HG02852 (cell line): ENCODE measurements around the gene RILPL2.
A peak's percentile ranks its signal among the peaks of the same experiment; 100 is the strongest.
"Not testable (repeated sequence)": the region's sequence is repeated elsewhere in the genome, so short reads cannot be mapped to it uniquely, and the experiment has no call there.

Source experiments
- ATAC-seq: cut with Tn5 transposase; IDR thresholded peaks from one replicate; pipeline ENCODE4 v1.9.1; 2021; ENCODE audit warnings: mild to moderate bottlenecking, moderate library complexity; ENCODE audit not compliant: unreplicated experiment

The RILPL2 gene, protein sequence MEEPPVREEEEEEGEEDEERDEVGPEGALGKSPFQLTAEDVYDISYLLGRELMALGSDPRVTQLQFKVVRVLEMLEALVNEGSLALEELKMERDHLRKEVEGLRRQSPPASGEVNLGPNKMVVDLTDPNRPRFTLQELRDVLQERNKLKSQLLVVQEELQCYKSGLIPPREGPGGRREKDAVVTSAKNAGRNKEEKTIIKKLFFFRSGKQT

DNA sequence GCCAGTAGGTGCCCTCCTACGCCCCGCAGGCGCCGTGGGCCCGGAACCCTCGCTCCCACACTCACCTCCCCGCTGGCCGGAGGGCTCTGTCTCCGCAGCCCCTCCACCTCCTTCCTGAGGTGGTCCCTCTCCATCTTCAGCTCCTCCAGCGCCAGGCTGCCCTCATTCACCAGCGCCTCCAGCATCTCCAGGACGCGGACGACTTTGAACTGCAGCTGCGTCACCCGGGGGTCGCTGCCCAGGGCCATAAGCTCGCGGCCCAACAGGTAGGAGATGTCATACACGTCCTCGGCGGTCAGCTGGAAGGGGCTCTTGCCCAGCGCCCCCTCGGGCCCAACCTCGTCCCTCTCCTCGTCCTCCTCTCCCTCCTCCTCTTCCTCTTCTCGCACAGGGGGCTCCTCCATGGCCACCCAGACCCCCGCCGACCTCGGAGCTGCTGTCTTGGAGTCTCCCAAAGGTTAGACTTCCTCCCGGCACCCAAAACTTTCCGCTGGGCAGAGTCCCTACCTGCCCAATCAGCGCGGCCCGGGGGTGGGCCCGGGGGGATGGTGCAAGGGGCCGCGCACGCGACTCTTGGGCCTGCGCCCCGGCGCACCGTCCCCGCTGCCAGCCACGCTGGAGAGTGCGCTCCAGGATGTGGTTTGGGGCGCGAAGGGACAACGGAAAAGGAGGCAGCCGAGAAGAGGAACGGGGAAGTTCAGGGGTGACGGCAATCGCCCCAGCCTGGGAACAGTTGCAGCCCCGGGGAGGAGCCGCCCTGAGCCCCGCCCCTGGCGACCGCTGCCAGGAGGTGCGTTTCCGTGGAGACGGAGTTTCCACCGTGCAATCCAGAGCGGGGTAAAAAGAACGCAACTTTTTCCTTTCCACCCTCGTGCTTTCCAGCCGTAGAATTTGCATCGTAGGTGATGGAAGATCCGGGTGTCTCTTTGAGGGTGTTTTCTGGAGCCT lies at the start of gene RILPL2:
Gene RILPL2 (minus strand): TSS at position 668 of the 948 bp plus-strand sequence. CDS start 264 bp downstream, at position 404.
- ATAC-seq: peak; percentile 69

DNA sequence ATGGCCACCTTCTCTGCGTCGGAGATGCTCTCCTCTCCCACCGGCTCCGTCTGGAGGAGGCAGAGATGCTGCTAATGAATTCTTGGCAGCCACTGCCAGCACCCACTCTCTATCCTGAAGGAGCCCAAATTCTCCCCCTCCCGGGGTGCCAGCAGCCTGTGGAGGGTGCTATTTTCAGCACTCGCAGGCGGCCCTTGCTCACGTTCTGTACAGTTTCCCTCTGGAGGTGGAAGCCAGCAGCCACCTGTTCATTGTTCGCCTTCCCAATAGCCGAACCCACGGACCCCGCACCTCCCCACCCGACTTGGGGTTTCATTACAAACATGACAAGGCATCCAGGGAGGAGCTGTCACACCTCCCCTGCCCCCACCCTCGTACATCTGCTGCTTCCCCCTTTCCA lies 49.3 kb upstream of the RILPL2 start:
- no peak for ATAC-seq

DNA sequence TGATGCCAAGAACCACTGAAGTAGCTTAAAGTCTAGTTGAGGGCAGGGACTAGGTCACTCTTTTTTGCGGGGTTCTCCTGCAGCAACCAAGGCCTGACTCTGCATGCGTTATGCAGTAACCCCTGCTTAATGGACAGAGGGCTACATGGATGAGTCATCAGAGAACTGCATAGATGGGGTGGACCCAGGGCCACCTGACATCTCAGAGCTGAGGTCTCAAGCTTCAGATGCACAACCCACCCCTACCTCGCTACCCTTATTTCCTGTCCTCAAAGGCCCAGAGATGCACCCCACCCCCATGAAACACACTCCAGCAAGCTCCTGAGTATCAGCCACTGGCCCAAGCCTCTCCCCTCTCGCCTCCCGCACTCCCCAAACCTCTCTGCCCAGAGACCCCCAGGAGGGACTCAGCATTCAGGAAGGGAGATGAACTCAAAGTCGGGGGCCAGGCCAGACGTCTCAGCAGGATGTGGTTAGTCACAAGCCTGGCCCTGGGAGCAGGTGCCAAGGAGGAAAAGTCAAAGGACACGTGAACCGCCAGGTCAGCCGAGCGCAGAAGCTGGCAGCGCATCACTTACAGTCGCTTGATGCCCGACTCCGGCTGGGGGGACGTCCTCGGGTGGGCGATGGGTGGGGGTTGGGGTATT lies 47.2 kb upstream of the RILPL2 start:
- no peak for ATAC-seq

DNA sequence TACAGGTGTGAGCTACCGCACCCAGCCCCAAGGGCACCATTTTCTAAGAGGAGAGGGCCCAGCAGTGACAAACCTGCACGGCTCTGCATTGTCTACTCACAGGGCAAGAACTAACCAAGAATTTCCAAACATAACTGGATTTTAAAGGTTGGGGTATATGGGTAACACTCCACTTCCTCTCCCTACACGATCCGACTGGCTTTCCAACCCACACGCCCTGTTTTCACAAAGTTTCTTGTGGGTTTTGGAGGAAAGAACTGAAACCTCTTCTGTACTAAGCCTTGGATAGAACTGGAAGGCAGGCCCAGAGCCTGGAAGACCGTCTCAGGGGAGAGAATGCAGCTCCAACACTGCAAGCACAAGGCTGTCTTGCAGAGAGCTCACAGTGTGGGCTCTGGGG lies 46.4 kb upstream of the RILPL2 start:
- no peak for ATAC-seq

DNA sequence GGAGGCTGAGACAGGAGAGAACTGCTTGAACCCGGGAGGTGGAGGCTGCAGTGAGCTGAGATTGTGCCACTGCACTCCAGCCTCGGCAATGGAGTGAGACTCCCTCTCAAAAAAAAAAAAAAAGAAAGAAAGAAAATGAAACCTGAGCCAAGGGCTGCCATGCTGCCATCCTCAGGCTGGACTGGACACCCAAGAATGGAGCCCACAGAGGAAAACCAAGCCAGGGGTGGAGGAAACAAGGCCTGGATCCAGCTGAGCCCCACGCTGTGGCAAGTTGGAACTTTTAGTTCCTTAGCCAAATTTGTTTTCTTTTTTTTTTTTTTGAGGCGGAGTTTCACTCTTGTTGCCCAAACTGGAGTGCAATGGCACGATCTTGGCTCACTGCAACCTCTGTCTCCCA lies 44.8 kb upstream of the RILPL2 start:
- ATAC-seq: not testable (repeated sequence)

DNA sequence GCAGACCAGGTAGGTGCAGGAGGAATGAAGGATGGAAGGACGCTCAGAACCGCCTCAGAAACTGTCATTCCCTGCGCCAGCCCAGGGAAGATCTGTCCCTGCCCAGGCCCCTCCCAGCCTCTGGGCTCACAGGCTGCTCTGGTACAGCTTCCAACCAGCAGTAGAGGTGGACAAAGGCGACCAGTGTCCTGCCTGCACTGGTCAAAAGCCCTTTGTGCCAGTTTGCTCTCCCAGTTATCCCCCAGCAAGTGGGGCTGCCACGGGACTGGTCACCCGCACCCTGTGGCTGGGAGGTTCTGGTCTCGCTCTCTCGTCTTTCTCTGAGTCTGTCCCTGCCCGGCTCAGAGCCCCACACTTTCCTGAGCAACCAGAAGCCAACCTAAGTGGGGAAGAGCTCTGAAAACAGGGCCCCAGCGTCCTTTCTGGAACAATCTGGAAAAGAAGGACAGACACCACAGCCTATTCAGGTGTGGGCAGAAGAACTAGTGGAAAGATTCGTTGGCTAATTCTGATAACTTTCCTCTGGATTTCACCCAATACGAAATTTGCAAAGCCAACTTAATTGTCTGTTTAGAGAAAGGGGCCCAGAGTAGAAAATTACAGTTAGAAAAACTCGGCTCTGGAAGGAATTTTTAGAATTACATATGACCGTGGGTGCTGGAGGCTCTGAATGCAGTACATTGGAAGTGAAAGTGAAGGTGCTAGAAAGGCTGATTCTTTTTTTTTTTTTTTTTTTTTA lies 43.1 kb upstream of the RILPL2 start:
- ATAC-seq: no peak

DNA sequence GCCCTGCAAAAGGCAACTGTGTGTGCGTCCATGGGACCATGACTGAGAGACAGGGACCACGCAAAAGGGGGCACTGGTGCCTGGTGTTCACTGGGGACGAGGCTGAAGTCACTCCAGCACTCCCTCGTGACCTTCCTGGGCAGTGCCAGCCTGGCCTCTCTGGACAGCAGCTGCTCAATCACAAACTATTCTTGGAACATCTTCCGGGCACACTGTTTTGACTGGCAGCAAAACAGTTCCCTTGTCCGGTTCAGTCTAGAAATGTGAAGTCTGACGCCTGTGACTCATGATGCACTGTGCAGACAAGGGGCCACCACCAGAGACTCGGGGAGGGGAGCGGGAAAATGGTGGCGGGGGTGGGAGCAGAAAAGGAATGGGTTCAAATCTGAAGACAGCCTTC lies 42.3 kb upstream of the RILPL2 start:
- ATAC-seq: no peak

DNA sequence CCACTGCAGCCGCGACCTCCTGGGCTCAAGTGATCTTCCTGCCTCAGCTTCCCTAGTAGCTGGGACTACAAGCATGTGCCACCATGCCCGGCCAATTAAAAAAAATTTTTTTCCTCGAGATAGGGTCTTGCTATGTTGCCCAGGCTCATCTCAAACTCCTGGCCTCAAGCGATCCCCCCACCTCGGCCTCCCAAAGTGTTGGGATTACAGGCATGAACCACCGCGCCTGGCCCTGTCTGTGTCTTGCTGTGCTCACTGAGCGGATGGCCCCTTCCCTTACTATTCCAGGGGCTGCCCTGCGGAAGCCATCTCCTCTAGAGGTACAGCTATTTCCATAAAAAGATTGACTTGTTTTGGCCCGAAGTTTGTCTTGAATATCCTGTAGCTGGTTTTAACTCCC lies 41.6 kb upstream of the RILPL2 start:
- no peak for ATAC-seq

DNA sequence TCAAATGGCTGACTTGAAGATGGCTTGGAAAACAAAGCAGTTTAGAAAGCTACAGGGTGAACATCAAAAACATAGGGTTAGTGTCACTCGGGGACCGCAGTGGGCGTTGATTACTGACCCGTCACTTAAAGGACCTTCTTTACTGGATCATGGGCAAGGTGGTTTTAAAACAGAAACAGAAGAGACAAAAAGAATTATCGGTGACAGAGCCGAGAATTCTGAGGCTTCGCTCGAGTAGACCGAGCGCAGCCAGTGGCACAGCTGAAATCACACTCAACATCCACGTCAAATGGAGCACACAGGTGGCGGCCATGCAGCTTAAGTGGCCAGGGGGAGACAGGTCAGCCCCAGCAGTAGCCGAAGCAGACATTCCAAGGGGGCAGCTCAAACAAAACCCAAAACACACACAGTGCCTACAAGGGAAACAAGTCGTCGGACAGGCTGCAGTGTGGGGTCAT lies 38.8 kb upstream of the RILPL2 start:
- ATAC-seq: no peak

DNA sequence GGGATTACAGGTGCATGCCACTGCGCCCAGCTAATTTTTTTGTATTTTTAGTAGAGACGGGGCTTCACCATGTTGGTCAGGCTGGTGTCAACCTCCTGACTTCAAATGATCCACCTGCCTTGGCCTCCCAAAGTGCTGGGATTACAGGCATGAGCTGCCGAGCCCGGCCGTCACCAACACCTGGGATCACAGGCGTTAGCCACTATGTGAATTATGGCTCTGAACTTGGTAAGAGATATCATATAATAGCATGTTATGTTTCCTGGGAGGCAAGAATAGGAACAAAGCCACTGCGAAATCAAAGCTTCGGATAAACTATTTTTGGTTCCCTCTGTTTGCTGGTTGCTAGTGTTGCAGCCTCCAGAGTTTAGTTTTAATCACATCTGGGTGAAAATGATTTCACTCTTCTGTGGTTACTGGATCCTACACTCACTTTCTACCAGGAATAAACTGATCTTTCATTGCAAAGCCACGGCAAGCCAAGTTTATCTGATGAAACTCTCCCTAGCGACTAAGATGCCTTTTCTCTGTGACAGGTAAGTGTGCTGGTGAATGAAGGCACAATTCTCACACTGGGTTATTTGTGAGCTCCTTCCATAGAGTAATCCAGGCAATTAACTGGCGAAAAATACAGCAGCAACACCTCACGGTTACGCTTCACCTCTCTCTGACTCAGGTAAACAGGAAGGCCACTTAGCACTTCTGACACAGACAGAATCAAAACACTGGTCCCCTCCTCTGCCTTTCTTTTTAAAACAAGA lies 38.2 kb upstream of the RILPL2 start:
- no peak for ATAC-seq

DNA sequence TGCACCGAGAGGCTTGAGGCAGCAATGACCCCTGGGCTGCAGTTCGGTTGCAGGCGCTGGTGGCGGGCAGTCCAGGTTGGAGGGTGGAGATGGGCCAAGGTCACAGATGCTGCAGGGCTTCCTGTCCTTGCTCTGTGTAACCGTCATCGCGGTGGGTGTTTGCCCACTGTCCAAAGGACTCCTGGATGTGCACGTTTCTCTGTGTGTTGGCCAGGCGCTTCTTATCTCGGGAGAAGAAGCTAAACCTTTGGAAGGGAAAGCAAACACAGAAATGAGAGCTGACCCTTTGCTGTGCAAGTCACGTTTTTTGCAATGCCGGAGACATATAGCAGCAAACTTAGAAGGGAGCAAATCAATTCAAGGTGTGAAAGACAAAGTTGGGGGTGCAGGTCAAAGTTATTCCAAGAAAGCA lies 36.0 kb upstream of the RILPL2 start:
- ATAC-seq: no peak

DNA sequence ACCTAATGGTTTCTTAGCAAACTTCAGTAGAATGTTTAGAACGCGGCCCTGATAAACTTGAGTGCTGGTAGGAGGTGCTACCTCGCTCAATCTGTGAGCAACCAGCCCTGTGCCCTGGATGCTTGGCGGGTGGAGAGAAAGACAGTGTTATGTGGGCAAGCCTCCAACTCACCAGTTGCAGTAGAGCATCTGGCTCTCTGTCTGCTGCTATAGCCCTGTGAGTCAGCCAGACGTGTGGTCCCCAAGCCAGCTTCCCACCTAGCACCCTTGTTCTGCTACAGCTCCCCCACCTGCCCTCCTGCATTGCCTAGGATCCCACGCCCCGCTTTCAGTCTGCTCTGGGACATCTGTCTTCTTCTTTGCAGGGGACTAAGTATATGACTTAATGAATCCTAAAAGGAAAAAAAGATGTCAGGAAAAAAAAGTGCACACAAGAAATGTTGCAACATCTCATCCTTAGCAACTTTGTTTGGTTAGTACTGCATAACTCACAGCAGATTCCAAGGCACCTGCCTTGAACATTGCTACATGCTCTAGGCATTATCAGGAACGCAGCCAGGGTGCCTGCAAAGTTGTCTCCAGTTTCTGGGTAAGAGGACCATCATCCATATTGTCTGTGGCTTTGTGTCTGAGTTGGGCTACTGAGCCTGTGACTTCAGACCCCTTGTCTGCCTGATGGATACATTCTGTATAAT lies 35.0 kb upstream of the RILPL2 start:
- ATAC-seq: no peak

DNA sequence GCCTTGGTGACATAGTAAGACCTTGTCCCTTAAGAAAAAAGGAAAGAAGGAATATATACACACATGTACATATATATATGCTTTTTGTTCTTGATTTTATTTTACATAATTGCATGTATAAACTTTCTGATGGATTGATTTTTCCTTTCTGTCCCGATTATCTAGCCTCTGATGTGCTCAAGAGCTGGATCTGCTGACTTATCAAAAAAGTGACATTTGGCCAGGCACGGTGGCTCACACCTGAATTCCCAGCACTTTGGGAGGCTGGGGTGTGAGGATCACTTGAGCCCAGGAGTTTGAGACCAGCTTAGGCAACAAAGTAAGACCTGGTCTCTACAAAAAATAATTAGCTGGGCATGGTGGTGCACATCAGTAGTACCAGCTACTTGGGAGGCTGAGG lies 33.5 kb upstream of the RILPL2 start:
- ATAC-seq: no peak

DNA sequence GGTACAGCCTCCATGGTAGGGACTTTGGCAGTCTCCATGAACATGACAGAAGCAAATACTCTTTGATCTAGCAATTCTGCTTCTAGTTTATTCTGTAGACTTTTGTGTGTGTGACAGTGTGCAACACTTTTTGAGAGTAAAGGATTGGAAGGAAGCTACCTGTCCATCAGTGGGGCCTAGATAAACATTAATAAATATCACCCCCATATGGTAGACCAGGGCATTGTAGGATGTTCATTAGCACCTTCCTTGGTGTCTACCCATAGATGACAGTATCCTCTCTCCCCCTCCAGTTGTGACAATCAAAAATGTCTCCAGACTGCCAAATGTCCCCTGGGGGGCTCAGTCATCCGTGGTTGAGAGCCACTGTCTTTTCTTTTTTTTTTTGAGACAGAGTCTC lies 32.3 kb upstream of the RILPL2 start:
- no peak for ATAC-seq

DNA sequence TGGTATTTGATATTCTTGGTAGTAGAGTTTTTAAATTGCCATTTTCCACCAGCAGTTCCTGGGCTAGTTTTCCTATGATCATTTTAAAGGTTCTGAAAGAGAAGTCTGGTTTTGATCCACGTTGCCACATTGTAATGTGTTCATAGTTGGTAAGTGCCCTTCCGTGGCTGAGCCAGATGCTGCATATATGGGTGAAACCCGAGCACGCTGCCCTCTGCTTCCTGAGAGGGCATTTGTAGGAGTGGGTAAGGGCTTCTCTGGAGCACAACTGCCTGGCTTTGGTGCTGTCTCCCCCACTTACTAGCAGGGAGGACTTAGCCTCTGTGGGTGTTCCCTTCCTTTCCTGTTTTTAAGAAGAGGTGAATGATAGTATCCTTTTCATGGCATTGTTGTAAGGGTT lies 28.6 kb upstream of the RILPL2 start:
- no peak for ATAC-seq

DNA sequence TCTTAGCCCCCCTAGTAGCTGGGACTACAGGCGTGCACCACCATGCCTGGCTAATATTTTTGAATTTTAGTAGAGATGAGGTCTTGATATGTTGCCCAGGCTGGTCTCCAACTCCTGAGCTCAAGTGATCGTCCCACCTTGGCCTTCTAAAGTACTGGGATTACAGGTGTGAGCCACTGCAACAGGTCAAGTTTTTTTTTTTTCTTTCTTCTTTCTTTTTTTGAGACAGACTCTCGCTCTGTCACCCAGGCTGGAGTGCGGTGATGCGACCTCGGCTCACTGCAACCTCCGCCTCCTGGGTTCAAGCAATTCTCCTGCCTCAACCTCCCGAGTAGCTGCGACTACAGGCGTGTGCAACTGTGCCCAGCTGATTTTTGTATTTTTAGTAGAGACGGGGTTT lies 26.7 kb upstream of the RILPL2 start:
- not testable (repeated sequence) for ATAC-seq

DNA sequence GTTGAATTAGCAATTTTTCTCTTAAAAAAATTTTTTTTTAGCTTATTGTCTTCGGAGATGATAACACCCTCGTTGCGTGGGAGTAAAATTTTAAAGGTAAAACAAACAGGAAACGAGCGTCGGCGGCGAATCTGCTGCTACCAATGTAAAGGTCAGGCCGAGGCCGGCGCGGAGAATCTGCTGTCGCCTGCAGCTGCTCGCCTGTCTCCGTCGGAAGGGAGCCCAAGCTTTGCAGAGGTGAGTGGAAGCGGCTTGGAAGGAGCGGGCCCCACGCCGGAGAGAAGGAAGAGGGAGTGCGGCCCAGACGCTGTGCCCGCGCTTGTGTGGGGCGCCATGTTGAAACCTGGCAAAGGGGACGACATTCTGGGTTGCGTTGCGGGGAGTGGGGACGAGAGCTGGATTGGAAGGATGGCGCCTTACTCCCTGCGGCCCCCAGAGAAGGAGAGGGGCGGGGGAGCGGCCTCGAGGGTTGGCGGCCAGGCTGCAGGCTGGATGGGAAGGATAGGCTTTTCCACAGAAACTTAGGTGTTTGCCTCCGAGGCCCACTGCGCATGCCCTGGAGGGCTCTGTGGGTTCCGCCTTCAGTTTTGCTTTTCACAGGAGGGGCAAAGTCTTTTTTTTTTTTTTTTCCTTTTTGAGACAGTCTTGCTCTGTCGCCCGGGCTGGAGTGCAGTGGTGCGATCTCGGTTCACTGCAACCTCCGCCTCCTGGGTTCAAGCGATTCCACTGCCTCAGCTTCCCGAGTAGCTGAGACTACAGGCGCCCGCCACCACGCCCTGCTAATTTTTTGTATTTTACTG lies 21.7 kb upstream of the RILPL2 start, which contains the start of gene SNRNP35:
Gene SNRNP35 (plus strand): TSS at position 160 of the 800 bp plus-strand sequence. CDS start 7,402 bp downstream, outside the sequence.
- peak; percentile 49 for ATAC-seq

DNA sequence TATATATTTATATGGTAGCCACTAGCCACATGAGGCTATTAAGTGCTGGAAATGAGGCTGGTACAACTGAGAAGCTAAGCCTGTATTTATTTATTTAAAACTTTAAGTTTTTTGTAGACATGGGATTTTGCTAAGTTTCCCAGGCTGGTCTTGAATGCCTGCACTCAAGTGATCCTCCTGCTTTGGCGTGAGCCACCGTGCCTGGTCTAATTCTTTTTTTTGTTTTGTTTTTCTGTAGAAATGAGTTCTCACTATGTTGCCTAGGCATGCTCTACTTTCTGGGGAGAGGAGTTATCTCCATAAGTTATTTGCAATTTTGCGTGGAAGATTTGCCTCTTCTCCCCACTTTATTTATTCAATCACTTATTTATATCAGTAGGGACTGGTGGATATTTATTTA lies 16.7 kb upstream of the RILPL2 start:
- no peak for ATAC-seq

DNA sequence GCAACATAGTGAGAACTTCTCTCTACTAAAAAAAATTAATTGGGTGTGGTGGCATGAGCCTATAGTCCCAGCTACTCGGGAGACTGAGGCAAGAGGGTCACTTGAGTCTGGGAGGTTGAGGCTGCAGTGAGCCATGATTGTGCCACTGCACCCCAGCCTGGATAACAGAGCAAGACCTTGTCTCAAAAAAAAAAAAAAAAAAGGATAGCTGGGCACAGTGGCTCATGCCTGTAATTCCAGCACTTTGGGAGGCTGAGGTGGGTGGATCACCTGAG lies 15.7 kb upstream of the RILPL2 start:
- not testable (repeated sequence) for ATAC-seq
